ENCODE data around the gene TOX4.
"Not testable (repeated sequence)": the region's sequence is repeated elsewhere in the genome, so short reads cannot be mapped to it uniquely, and the experiment has no call there.

Gene TOX4

GRCh38 chr14:21476925-21477681, at the start of gene TOX4, which contains the start of gene RAB2B:
TOX4 (plus strand) TSS chr14:21477195; CDS start chr14:21477279, 84 bp downstream.
RAB2B (minus strand) TSS chr14:21476959; CDS start chr14:21476872, 87 bp downstream.
- DNase-seq, result peak; percentile 98

GRCh38 chr14:21428930-21429329, 48.1 kb upstream of the TOX4 start:
- DNase-seq, result peak; percentile 86

- no peak for DNase-seq
These were observed 45.9 kb upstream of the TOX4 start for GRCh38 chr14:21431126-21431525.

- no peak for DNase-seq
These were observed 40.4 kb upstream of the TOX4 start for GRCh38 chr14:21436567-21437062.

GRCh38 chr14:21437063-21437901, 39.7 kb upstream of the TOX4 start:
- peak; percentile 98 for DNase-seq

- no peak for DNase-seq
These were observed 36.1 kb upstream of the TOX4 start for GRCh38 chr14:21440859-21441258.

- not testable (repeated sequence) for DNase-seq
These were observed 34.3 kb upstream of the TOX4 start for GRCh38 chr14:21442657-21443056.

GRCh38 chr14:21449899-21450216, 27.1 kb upstream of the TOX4 start:
- DNase-seq, result no peak

GRCh38 chr14:21454843-21455544, 22.0 kb upstream of the TOX4 start:
- no peak for DNase-seq

GRCh38 chr14:21455592-21455911, 21.4 kb upstream of the TOX4 start:
- DNase-seq, result no peak

GRCh38 chr14:21455912-21456667, 20.9 kb upstream of the TOX4 start, which contains the start of gene CHD8:
CHD8 (minus strand) TSS chr14:21456123; CDS start chr14:21431643, 24,480 bp downstream.
- DNase-seq, result peak; percentile 99

GRCh38 chr14:21467616-21468015, 9.4 kb upstream of the TOX4 start:
- DNase-seq, result no peak

- no peak for DNase-seq
These were observed 1.1 kb upstream of the TOX4 start for GRCh38 chr14:21475767-21476522.

GRCh38 chr14:21476523-21476924, 471 bp upstream of the TOX4 start:
- DNase-seq, result peak; percentile 85

GRCh38 chr14:21486640-21487087, 9.7 kb downstream of the TOX4 start:
- DNase-seq, result no peak

- DNase-seq, result no peak
These were observed 18.1 kb downstream of the TOX4 start for GRCh38 chr14:21494902-21495762.

- DNase-seq, result no peak
These were observed 19.5 kb downstream of the TOX4 start for GRCh38 chr14:21496453-21496852.

- DNase-seq, result peak; percentile 64
These were observed 21.8 kb downstream of the TOX4 start for GRCh38 chr14:21498540-21499526.

- no peak for DNase-seq
These were observed 24.6 kb downstream of the TOX4 start for GRCh38 chr14:21501568-21501967.

Data from NCI-H1105 treated with DMSO at 0.1 percent for 48 hours (cell line).